Lower leg skin (tissue), 3 donors: ENCODE measurements around the gene FAM210A.

ENCODE experiments used
- CTCF ChIP-seq, 3 donors: fragments of 450-650 bp; IDR thresholded peaks; one replicate each; pipeline ENCODE4 v1.5.1; 2016; ENCODE audit warnings: antibody characterized with exemption in 3 of 3, mild to moderate bottlenecking in 3 of 3, moderate library complexity in 2 of 3
- POLR2A ChIP-seq, 2 donors: fragments of 450-650 bp; IDR thresholded peaks; one replicate each; pipeline ENCODE4 v1.6.1; 2016 to 2017; ENCODE audit warnings: antibody characterized with exemption in 2 of 2, mild to moderate bottlenecking in 1 of 2, moderate library complexity in 1 of 2

GRCh38 chr18:13775058-13775457 lies 48.7 kb upstream of the FAM210A start:
- TF ChIP-seq POLR2A (IDR thresholded peaks at IDR 0.05) (no peak), CTCF (IDR thresholded peaks at IDR 0.05) (no peak)
